Naive thymus-derived CD8-positive, alpha-beta T cell (primary cell): ENCODE results near the gene RGS3. TPM values are rescaled to one million over a fixed set of nuclear protein-coding genes. Genes with fewer than 3 reads are reported as not detected.

Source experiments
- ATAC-seq, 2 donors: fragments of 150-1000 bp; cut with Tn5 transposase in 1 of 2; sonication (Bioruptor Pico), chemical (Tn5 transposase) in 1 of 2; 1 replicate in 1 of 2; 2 replicates in 1 of 2; pipeline ENCODE4 v1.10.0; 2021; ENCODE audit warnings: mild to moderate bottlenecking in 2 of 2, moderate library complexity in 2 of 2
- POLR2A ChIA-PET: fragments of 350-600 bp; sonication (Branson Sonifier 250); formaldehyde crosslinking; loops from one replicate; lab custom pipeline; 2021; ENCODE audit warnings: antibody characterized with exemption; lab: Charles Lee
- DNase-seq, 10 donors: peaks; one replicate each; pipeline versions ENCODE4 v3.0.0 to v3.0.0-alpha.2; 2020 to 2022
- H3K27ac Mint-ChIP-seq, 10 donors: one replicate each; pipeline ENCODE4 v1.8.0; 2020 to 2022; ENCODE audit warnings: mild to moderate bottlenecking in 10 of 10, mixed read lengths in 10 of 10, moderate library complexity in 4 of 10, inconsistent platforms in 1 of 10
- H3K27me3 Mint-ChIP-seq, 5 donors: one replicate each; pipeline ENCODE4 v1.8.0; 2021 to 2022; ENCODE audit warnings: mixed read lengths in 5 of 5
- H3K36me3 Mint-ChIP-seq, 3 donors: one replicate each; pipeline ENCODE4 v1.8.0; 2020 to 2022; ENCODE audit warnings: mixed read lengths in 3 of 3, mild to moderate bottlenecking in 2 of 3, inconsistent platforms in 1 of 3
- H3K4me1 Mint-ChIP-seq, 4 donors: one replicate each; pipeline ENCODE4 v1.8.0; 2021 to 2022; ENCODE audit warnings: mixed read lengths in 4 of 4
- H3K4me3 Mint-ChIP-seq, 10 donors: one replicate each; pipeline ENCODE4 v1.8.0; 2020 to 2022; ENCODE audit warnings: mild to moderate bottlenecking in 10 of 10, mixed read lengths in 10 of 10, moderate library complexity in 6 of 10, inconsistent platforms in 1 of 10
- H3K9me3 Mint-ChIP-seq, 9 donors: one replicate each; pipeline ENCODE4 v1.8.0; 2020 to 2022; ENCODE audit warnings: mixed read lengths in 9 of 9, mild to moderate bottlenecking in 3 of 9, inconsistent platforms in 1 of 9, moderate library complexity in 1 of 9
- polyA plus RNA-seq, 3 donors: library from polyadenylated mRNA; unstranded; fragments of 300-500 nt; fragmentation: Illumina TruSeq; gene quantifications; one replicate each; pipeline ENCODE4 v1.2.3, GENCODE V29; 2021
- total RNA-seq, 8 experiments: library from RNA in 2 of 8; stranded (reverse) in 2 of 8; gene quantifications; one replicate each; pipeline ENCODE4 v1.2.3 and lab custom pipeline; 2021 to 2026

The RGS3 gene
- total and polyA plus RNA-seq, 5 experiments from 2014 or later, result 17.9 to 33.4 (median 27.8) TPM

GRCh38 chr9:113640418-113640817 is 176.9 kb downstream of the RGS3 start:
- POLR2A ChIA-PET, result no interaction called here
- ATAC-seq (no peak), DNase-seq (no peak)
- Mint-ChIP-seq H3K4me3 (no peak overlapping the region), H3K9me3 (peaks cover 0 to 5% (median 0%) of the 10 kb centered on the region in 9 donors), H3K36me3 (peaks cover 0 to 5% (median 1%) of the 10 kb centered on the region in 3 donors), H3K4me1 (no peaks in the 10 kb centered on the region), H3K27me3 (peaks cover 0 to 6% (median 0%) of the 10 kb centered on the region in 5 donors), H3K27ac (no peak overlapping the region)

DNA sequence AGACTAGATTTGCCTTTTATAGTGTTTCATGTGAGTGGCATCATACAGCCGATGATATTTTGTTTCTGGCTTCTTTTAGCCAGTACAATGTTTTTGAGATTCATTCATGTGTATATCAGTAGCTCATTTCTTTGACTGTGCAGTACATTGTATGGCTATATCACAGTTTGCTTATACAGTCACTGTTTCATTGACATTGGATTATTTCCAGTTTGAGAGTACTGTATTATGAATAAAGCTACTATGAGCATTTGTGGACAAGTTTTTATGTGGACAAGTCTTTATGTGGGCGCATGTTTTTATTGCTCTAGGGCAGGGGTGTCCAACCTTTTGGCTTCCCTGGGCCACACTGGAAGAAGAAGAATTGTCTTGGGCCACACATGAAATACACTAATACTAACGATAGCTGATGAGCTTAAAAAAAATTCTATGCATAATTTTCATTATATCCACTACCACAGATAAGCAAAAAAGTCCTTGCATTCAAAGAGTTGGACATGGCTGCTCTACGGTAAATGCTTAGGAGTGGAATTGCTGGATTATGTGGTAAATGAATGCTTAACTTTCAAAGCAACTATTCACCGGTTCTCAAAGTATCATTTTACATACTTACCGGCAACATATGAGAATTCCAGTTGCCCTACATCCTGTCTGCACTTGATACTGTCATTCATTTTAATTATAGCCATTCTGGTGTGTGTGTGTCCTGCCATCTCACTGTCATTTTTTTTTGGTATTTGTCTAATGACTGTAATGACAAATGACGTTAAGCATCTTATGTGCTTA is 177.8 kb downstream of the RGS3 start:
- DNase-seq (no peak), ATAC-seq (no peak)
- H3K4me3 Mint-ChIP-seq, result no peak overlapping the region
- POLR2A ChIA-PET, result no interaction called here
- H3K27me3 Mint-ChIP-seq, result peaks cover 0 to 6% (median 1%) of the 10 kb centered on the region in 5 donors
- H3K4me1 Mint-ChIP-seq, result no peaks in the 10 kb centered on the region
- H3K36me3 Mint-ChIP-seq, result peaks cover 0 to 5% (median 1%) of the 10 kb centered on the region in 3 donors
- H3K9me3 Mint-ChIP-seq, result peaks cover 0 to 5% (median 0%) of the 10 kb centered on the region in 9 donors
- H3K27ac Mint-ChIP-seq, result no peak overlapping the region

GRCh38 chr9:113644321-113644720 is 180.8 kb downstream of the RGS3 start:
- ATAC-seq (no peak), DNase-seq (no peak)
- Mint-ChIP-seq H3K9me3 (peaks cover 0 to 5% (median 0%) of the 10 kb centered on the region in 9 donors), H3K27me3 (peaks cover 0 to 9% (median 3%) of the 10 kb centered on the region in 5 donors), H3K4me1 (no peaks in the 10 kb centered on the region), H3K27ac (no peak overlapping the region), H3K4me3 (no peak overlapping the region), H3K36me3 (peaks cover 0 to 5% (median 1%) of the 10 kb centered on the region in 3 donors)
- POLR2A ChIA-PET, result no interaction called here

- Mint-ChIP-seq H3K27ac (no peak overlapping the region), H3K4me1 (no peaks in the 10 kb centered on the region), H3K4me3 (no peak overlapping the region), H3K27me3 (peaks cover 0 to 9% (median 3%) of the 10 kb centered on the region in 5 donors), H3K36me3 (peaks cover 0 to 5% (median 1%) of the 10 kb centered on the region in 3 donors), H3K9me3 (peaks cover 0 to 5% (median 0%) of the 10 kb centered on the region in 9 donors)
- POLR2A ChIA-PET, result no interaction called here
- DNase-seq (no peak), ATAC-seq (no peak)
Measured at GRCh38 chr9:113645227-113645977, 181.9 kb downstream of the RGS3 start.

GRCh38 chr9:113645978-113646253 is 182.4 kb downstream of the RGS3 start:
- POLR2A ChIA-PET, result no interaction called here
- Mint-ChIP-seq H3K9me3 (peaks cover 0 to 5% (median 0%) of the 10 kb centered on the region in 9 donors), H3K4me1 (no peaks in the 10 kb centered on the region), H3K27ac (no peak overlapping the region), H3K27me3 (peaks cover 0 to 9% (median 3%) of the 10 kb centered on the region in 5 donors), H3K4me3 (no peak overlapping the region), H3K36me3 (peaks cover 0 to 5% (median 1%) of the 10 kb centered on the region in 3 donors)
- ATAC-seq (no peak), DNase-seq (no peak)

DNA sequence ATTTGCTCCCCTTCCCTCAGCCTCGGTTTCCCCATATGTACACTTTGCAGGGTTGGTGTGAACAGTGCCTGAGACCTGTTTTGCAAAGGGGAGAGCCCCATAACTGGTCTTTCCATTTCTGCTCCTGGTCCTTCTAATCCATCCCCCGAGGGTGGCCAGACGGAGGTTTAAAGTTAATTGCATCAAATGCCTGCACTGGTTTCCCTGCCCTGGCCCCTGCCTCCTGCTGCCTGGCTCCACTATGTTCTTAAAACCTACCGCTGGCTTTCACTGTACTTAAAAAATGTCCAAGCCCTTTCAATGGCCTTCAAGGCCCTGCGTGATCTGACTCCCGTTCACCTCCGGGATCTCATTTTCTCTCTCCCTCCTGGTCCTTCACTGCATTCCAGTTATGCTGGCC is 183.0 kb downstream of the RGS3 start:
- Mint-ChIP-seq H3K4me1 (no peaks in the 10 kb centered on the region), H3K27ac (no peak overlapping the region), H3K9me3 (peaks cover 0 to 5% (median 0%) of the 10 kb centered on the region in 9 donors), H3K27me3 (peaks cover 0 to 9% (median 3%) of the 10 kb centered on the region in 5 donors), H3K4me3 (no peak overlapping the region), H3K36me3 (peaks cover 0 to 5% (median 1%) of the 10 kb centered on the region in 3 donors)
- POLR2A ChIA-PET, result no interaction called here
- ATAC-seq, result no peak
- no peak for DNase-seq

Other genes starting within 250 kb of the RGS3 start
- 10 to 100 TPM; 31.3 to 33.5 TPM for gene FKBP15, start 242.4 kb upstream of the RGS3 start, total RNA-seq
- 10 to 100 TPM in 1 of 3 donors, 1 to 10 TPM in 2; 7.2 to 14.4 (median 8.8) TPM for gene FKBP15, start 242.4 kb upstream of the RGS3 start, polyA plus RNA-seq
- gene SLC31A1, start 242.2 kb upstream of the RGS3 start, total RNA-seq, result 1 to 10 TPM; 3.7 to 4.4 TPM
- gene SLC31A1, start 242.2 kb upstream of the RGS3 start, polyA plus RNA-seq, result 1 to 10 TPM; 2.0 to 4.7 (median 2.2) TPM
- gene CDC26, start 188.2 kb upstream of the RGS3 start, total RNA-seq, result 10 to 100 TPM; 33.0 to 37.4 TPM
- 100 to 1,000 TPM; 148 to 193 (median 173) TPM for gene CDC26, start 188.2 kb upstream of the RGS3 start, polyA plus RNA-seq
- gene PRPF4, start 188.1 kb upstream of the RGS3 start, total RNA-seq, result 10 to 100 TPM; 16.6 to 17.2 TPM
- gene PRPF4, start 188.1 kb upstream of the RGS3 start, polyA plus RNA-seq, result 10 to 100 TPM; 21.7 to 24.0 (median 23.0) TPM
- gene RNF183, start 160.4 kb upstream of the RGS3 start, total RNA-seq, result under 1 TPM in 1 of 2 experiments, not detected in 1; 0.23 TPM
- not detected for gene RNF183, start 160.4 kb upstream of the RGS3 start, polyA plus RNA-seq
- gene WDR31, start 123.5 kb upstream of the RGS3 start, total RNA-seq, result 1 to 10 TPM in 1 of 2 experiments, under 1 TPM in 1; 0.96 to 1.2 TPM
- under 1 TPM; 0.21 to 0.62 (median 0.43) TPM for gene WDR31, start 123.5 kb upstream of the RGS3 start, polyA plus RNA-seq
- under 1 TPM in 1 of 2 experiments, not detected in 1; 0.36 TPM for gene BSPRY, start 114.2 kb upstream of the RGS3 start, total RNA-seq
- gene BSPRY, start 114.2 kb upstream of the RGS3 start, polyA plus RNA-seq, result 1 to 10 TPM in 2 of 3 donors, under 1 TPM in 1; 0.52 to 1.3 (median 1.2) TPM
- 10 to 100 TPM; 26.2 to 26.5 TPM for gene HDHD3, start 86.7 kb upstream of the RGS3 start, total RNA-seq
- 10 to 100 TPM; 24.1 to 45.2 (median 35.1) TPM for gene HDHD3, start 86.7 kb upstream of the RGS3 start, polyA plus RNA-seq
- gene ALAD, start 62.4 kb upstream of the RGS3 start, total RNA-seq, result 10 to 100 TPM; 45.7 to 47.1 TPM
- 10 to 100 TPM; 19.2 to 29.4 (median 21.2) TPM for gene ALAD, start 62.4 kb upstream of the RGS3 start, polyA plus RNA-seq
- 10 to 100 TPM; 59.5 to 64.2 TPM for gene POLE3, start 53.1 kb upstream of the RGS3 start, total RNA-seq
- gene POLE3, start 53.1 kb upstream of the RGS3 start, polyA plus RNA-seq, result 100 to 1,000 TPM; 116 to 138 (median 125) TPM
- gene C9orf43, start 53.0 kb upstream of the RGS3 start, total RNA-seq, result 1 to 10 TPM; 1.1 to 1.2 TPM
- gene C9orf43, start 53.0 kb upstream of the RGS3 start, polyA plus RNA-seq, result under 1 TPM in 2 of 3 donors, not detected in 1; 0.55 to 0.81 TPM